Measurements from ENCODE around the gene ISOC2.

The ISOC2 gene

GRCh38 chr19:55478364-55478763, 16.9 kb upstream of the ISOC2 start:
- in situ Hi-C loops (cut with MboI; ENCODE audit: low sequenced_read_pairs) = no loop called here
- H3K4me3 ChIP-seq = no peak overlapping the region
- H3K9me3 ChIP-seq = no peaks in the 10 kb centered on the region
- H3K4me1 ChIP-seq = peaks cover 8% of the 10 kb centered on the region
- 0 out of 2 replicates have a peak, but pooled peaks cover 3% of the 10 kb centered on the region for H3K36me3 ChIP-seq (replicated peaks)
- H3K27me3 ChIP-seq (ENCODE audit: low read depth) = no peaks in the 10 kb centered on the region
- DNase-seq (ENCODE audit: low spot score in 2 of 2) = no peak

GRCh38 chr19:55477905-55478304, 16.5 kb upstream of the ISOC2 start:
- Histone ChIP-seq H3K4me3 (peak overlapping the region; percentile 49), H3K36me3 (replicated peaks) (0 out of 2 replicates have a peak, but pooled peaks cover 3% of the 10 kb centered on the region), H3K27me3 (ENCODE audit: low read depth) (no peaks in the 10 kb centered on the region), H3K9me3 (no peaks in the 10 kb centered on the region), H3K4me1 (peaks cover 8% of the 10 kb centered on the region)
- in situ Hi-C loops (cut with MboI; ENCODE audit: low sequenced_read_pairs) = no loop called here
- DNase-seq (ENCODE audit: low spot score in 2 of 2) = no peak

GRCh38 chr19:55476100-55476775, 14.8 kb upstream of the ISOC2 start, which contains the start of gene ZNF628:
Gene ZNF628 (plus strand): TSS chr19:55476617. CDS start chr19:55479911, 3,294 bp downstream.
- DNase-seq (ENCODE audit: low spot score in 2 of 2) = peak; percentile 93 to 99
- H3K36me3 ChIP-seq (replicated peaks) = no peaks in the 10 kb centered on the region
- peak within 1 kb of the TSS; percentile 49 for H3K4me3 ChIP-seq
- H3K27me3 ChIP-seq (ENCODE audit: low read depth) = no peaks in the 10 kb centered on the region
- H3K9me3 ChIP-seq = no peaks in the 10 kb centered on the region
- in situ Hi-C loops (cut with MboI; ENCODE audit: low sequenced_read_pairs) = no loop called here
- peaks cover 8% of the 10 kb centered on the region for H3K4me1 ChIP-seq

GRCh38 chr19:55474269-55475265, 13.1 kb upstream of the ISOC2 start:
- peaks cover 8% of the 10 kb centered on the region for H3K4me1 ChIP-seq
- DNase-seq (ENCODE audit: low spot score in 2 of 2) = no peak
- no peaks in the 10 kb centered on the region for H3K36me3 ChIP-seq (replicated peaks)
- no peaks in the 10 kb centered on the region for H3K27me3 ChIP-seq (ENCODE audit: low read depth)
- in situ Hi-C loops (cut with MboI; ENCODE audit: low sequenced_read_pairs) = no loop called here
- H3K4me3 ChIP-seq = no peak overlapping the region
- H3K9me3 ChIP-seq = no peaks in the 10 kb centered on the region

- Histone ChIP-seq H3K4me1 (peaks cover 8% of the 10 kb centered on the region), H3K4me3 (no peak overlapping the region), H3K36me3 (replicated peaks) (no peaks in the 10 kb centered on the region), H3K9me3 (no peaks in the 10 kb centered on the region), H3K27me3 (ENCODE audit: low read depth) (no peaks in the 10 kb centered on the region)
- no peak for DNase-seq (ENCODE audit: low spot score in 2 of 2)
- in situ Hi-C loops (cut with MboI; ENCODE audit: low sequenced_read_pairs) = no loop called here
These were observed 12.0 kb upstream of the ISOC2 start for GRCh38 chr19:55473225-55474012.

- no peak for DNase-seq (ENCODE audit: low spot score in 2 of 2)
- in situ Hi-C loops (cut with MboI; ENCODE audit: low sequenced_read_pairs) = no loop called here
- no peak overlapping the region for H3K4me3 ChIP-seq
These were observed 11.0 kb upstream of the ISOC2 start for GRCh38 chr19:55472463-55472862.

GRCh38 chr19:55471266-55471665, 9.8 kb upstream of the ISOC2 start:
- no peaks in the 10 kb centered on the region for H3K36me3 ChIP-seq (replicated peaks)
- no peaks in the 10 kb centered on the region for H3K9me3 ChIP-seq
- H3K4me1 ChIP-seq = peaks cover 8% of the 10 kb centered on the region
- no peaks in the 10 kb centered on the region for H3K27me3 ChIP-seq (ENCODE audit: low read depth)
- no peak for DNase-seq (ENCODE audit: low spot score in 2 of 2)
- in situ Hi-C loops (cut with MboI; ENCODE audit: low sequenced_read_pairs) = no loop called here
- H3K4me3 ChIP-seq = no peak overlapping the region

More at GRCh38 chr19:55472463-55472862, 11.0 kb upstream of the ISOC2 start:
- Histone ChIP-seq H3K9me3 (no peaks in the 10 kb centered on the region), H3K36me3 (replicated peaks) (no peaks in the 10 kb centered on the region), H3K27me3 (ENCODE audit: low read depth) (no peaks in the 10 kb centered on the region), H3K4me1 (peaks cover 8% of the 10 kb centered on the region)

GRCh38 chr19:55468054-55468393, 6.6 kb upstream of the ISOC2 start:
- H3K9me3 ChIP-seq = no peaks in the 10 kb centered on the region
- DNase-seq (ENCODE audit: low spot score in 2 of 2) = no peak
- no peak overlapping the region for H3K4me3 ChIP-seq
- in situ Hi-C loops (cut with MboI; ENCODE audit: low sequenced_read_pairs) = no loop called here
- no peaks in the 10 kb centered on the region for H3K36me3 ChIP-seq (replicated peaks)
- no peaks in the 10 kb centered on the region for H3K4me1 ChIP-seq
- no peaks in the 10 kb centered on the region for H3K27me3 ChIP-seq (ENCODE audit: low read depth)

- Histone ChIP-seq H3K4me1 (no peaks in the 10 kb centered on the region), H3K4me3 (no peak overlapping the region)
These were observed 6.0 kb upstream of the ISOC2 start for GRCh38 chr19:55467236-55468053.

GRCh38 chr19:55466241-55466614, 4.8 kb upstream of the ISOC2 start:
- in situ Hi-C loops (cut with MboI; ENCODE audit: low sequenced_read_pairs) = no loop called here
- no peak overlapping the region for H3K4me3 ChIP-seq
- no peaks in the 10 kb centered on the region for H3K9me3 ChIP-seq
- H3K36me3 ChIP-seq (replicated peaks) = no peaks in the 10 kb centered on the region
- peaks cover 4% of the 10 kb centered on the region for H3K4me1 ChIP-seq
- H3K27me3 ChIP-seq (ENCODE audit: low read depth) = no peaks in the 10 kb centered on the region
- no peak for DNase-seq (ENCODE audit: low spot score in 2 of 2)

More at GRCh38 chr19:55467236-55468053, 6.0 kb upstream of the ISOC2 start:
- no peaks in the 10 kb centered on the region for H3K9me3 ChIP-seq
- no peaks in the 10 kb centered on the region for H3K27me3 ChIP-seq (ENCODE audit: low read depth)
- in situ Hi-C loops (cut with MboI; ENCODE audit: low sequenced_read_pairs) = no loop called here
- DNase-seq (ENCODE audit: low spot score in 2 of 2) = peak in 1 of 2 experiments; percentile 77
- no peaks in the 10 kb centered on the region for H3K36me3 ChIP-seq (replicated peaks)

GRCh38 chr19:55465460-55466240, 4.2 kb upstream of the ISOC2 start:
- no peaks in the 10 kb centered on the region for H3K36me3 ChIP-seq (replicated peaks)
- no peak for DNase-seq (ENCODE audit: low spot score in 2 of 2)
- in situ Hi-C loops (cut with MboI; ENCODE audit: low sequenced_read_pairs) = no loop called here
- H3K27me3 ChIP-seq (ENCODE audit: low read depth) = no peaks in the 10 kb centered on the region
- no peaks in the 10 kb centered on the region for H3K9me3 ChIP-seq
- H3K4me1 ChIP-seq = peaks cover 5% of the 10 kb centered on the region
- H3K4me3 ChIP-seq = no peak overlapping the region

GRCh38 chr19:55464662-55465054, 3.2 kb upstream of the ISOC2 start, which contains the start of gene C19orf85:
Gene C19orf85 (minus strand): TSS chr19:55464751. CDS start chr19:55464554, 197 bp downstream.
- H3K36me3 ChIP-seq (replicated peaks) = no peaks in the 10 kb centered on the region
- DNase-seq (ENCODE audit: low spot score in 2 of 2) = no peak
- H3K4me1 ChIP-seq = peaks cover 13% of the 10 kb centered on the region
- no peaks in the 10 kb centered on the region for H3K9me3 ChIP-seq
- in situ Hi-C loops (cut with MboI; ENCODE audit: low sequenced_read_pairs) = no loop called here
- H3K4me3 ChIP-seq = no peak within 1 kb of the TSS
- H3K27me3 ChIP-seq (ENCODE audit: low read depth) = no peaks in the 10 kb centered on the region
